NCI-H146 (cell line): ENCODE results near the gene IGFBP1.
"Not testable (repeated sequence)": the region's sequence is repeated elsewhere in the genome, so short reads cannot be mapped to it uniquely, and the experiment has no call there.

Experiments used
- DNase-seq: peaks from one replicate; lab custom pipeline; 2025; lab: John Stamatoyannopoulos, UW

The IGFBP1 gene

GRCh38 chr7:45938626-45939302, 50.5 kb downstream of the IGFBP1 start:
- peak; percentile 16 for DNase-seq

GRCh38 chr7:45939574-45939973, 51.3 kb downstream of the IGFBP1 start:
- no peak for DNase-seq

GRCh38 chr7:45940237-45940781, 52.0 kb downstream of the IGFBP1 start:
- not testable (repeated sequence) for DNase-seq

GRCh38 chr7:45940939-45941338, 52.7 kb downstream of the IGFBP1 start:
- no peak for DNase-seq
